Esophagus muscularis mucosa (tissue), 4 donors: ENCODE data around the gene CXCL16. TPM values are rescaled to one million over a fixed set of nuclear protein-coding genes. Genes with fewer than 3 reads are reported as not detected.
"Not testable (repeated sequence)": the region's sequence is repeated elsewhere in the genome, so short reads cannot be mapped to it uniquely, and the experiment has no call there.

Experiments
- DNase-seq: peaks from one replicate; pipeline ENCODE4 v3.0.0-alpha.2; 2017; ENCODE audit errors: extremely low spot score
- H3K27ac ChIP-seq, 4 donors: fragments of 200-600 bp; sonication (generic); replicated peaks in 1 of 4; 1 replicate in 3 of 4; 2 replicates in 1 of 4; pipeline ENCODE4 v1.5.1; 2016 to 2019; ENCODE audit warnings: mild to moderate bottlenecking in 1 of 4
- H3K27me3 ChIP-seq, 4 donors: fragments of 200-600 bp; sonication (generic); one replicate each; pipeline versions ENCODE4 v1.5.1 to v1.6.0; 2016 to 2019
- H3K36me3 ChIP-seq, 4 donors: fragments of 200-600 bp; sonication (generic); one replicate each; pipeline ENCODE4 v1.5.1; 2016 to 2019
- H3K4me1 ChIP-seq, 4 donors: fragments of 200-600 bp; sonication (generic); one replicate each; pipeline ENCODE4 v1.5.1; 2016 to 2019
- H3K4me3 ChIP-seq, 4 donors: fragments of 200-600 bp; sonication (generic); 1 replicate in 2 of 4; 2 replicates in 2 of 4; pipeline ENCODE4 v1.5.1; 2016 to 2019; ENCODE audit warnings: mild to moderate bottlenecking in 4 of 4, moderate library complexity in 1 of 4
- H3K9me3 ChIP-seq, 4 donors: fragments of 200-600 bp; sonication (generic); 1 replicate in 3 of 4; 2 replicates in 1 of 4; pipeline ENCODE4 v1.5.1; 2016 to 2019
- EP300 ChIP-seq: sonication (generic); formaldehyde crosslinking; IDR thresholded peaks from one replicate; pipeline ENCODE4 v1.6.1; 2017; ENCODE audit warnings: antibody characterized with exemption
- POLR2A ChIP-seq: fragments of 450-650 bp; IDR thresholded peaks from one replicate; pipeline ENCODE4 v1.6.1; 2017; ENCODE audit warnings: antibody characterized with exemption, moderate library complexity, mild to moderate bottlenecking, low read depth
- POLR2AphosphoS5 ChIP-seq, 2 donors: sonication (generic); formaldehyde crosslinking; IDR thresholded peaks; one replicate each; pipeline ENCODE4 v1.6.1; 2017; ENCODE audit warnings: antibody characterized with exemption in 2 of 2
- WGBS: methylation state at CpG from one replicate; pipeline ENCODE4 v1.1.5; 2018; 5-methylcytosine and 5-hydroxymethylcytosine counted together
- intact Hi-C: fragments of 100-400 bp; cut with DNase I; formaldehyde crosslinking; loops from one replicate; pipeline ENCODE4 v1.15.1; 2023
- total RNA-seq, 4 donors: library from RNA; depleted of rRNA; stranded (reverse); fragments of >200 nt; gene quantifications; one replicate each; pipeline versions ENCODE4 v1.1.0 to v1.2.1, GENCODE V29; 2016
- TF ChIP-seq, protein P1 (sequence below), 3 experiments: fragments of 200-600 bp in 2 of 3; fragments of 450-650 bp in 1 of 3; sonication (generic) in 2 of 3; IDR thresholded peaks; one replicate each; pipeline ENCODE4 v1.5.1; 2017 to 2019; ENCODE audit warnings: antibody characterized with exemption in 3 of 3, mild to moderate bottlenecking in 2 of 3, moderate library complexity in 1 of 3

CXCL16 gene
- total RNA-seq, 4 donors from 2014 or later, result 5.8 to 21.7 (median 9.4) TPM

GRCh38 chr17:4701116-4701515 is 38.6 kb downstream of the CXCL16 start:
- 43% methylated on average over 1 of the region's 1 CpG for WGBS
- intact Hi-C loops, result loop anchor here (10.0 kb wide), 1 partner anchor 184 kb away; no protein-coding TSS in a partner anchor
- Histone ChIP-seq H3K27me3 (no peaks in the 10 kb centered on the region), H3K4me3 (no peak overlapping the region), H3K36me3 (peaks cover 0 to 20% (median 10%) of the 10 kb centered on the region in 4 donors), H3K4me1 (peaks cover 0 to 33% (median 27%) of the 10 kb centered on the region in 4 donors), H3K9me3 (no peaks in the 10 kb centered on the region), H3K27ac (peak overlapping the region in 1 of 4 donors; percentile 20)
- DNase-seq, result no peak
- TF ChIP-seq EP300, result no peak
- TF ChIP-seq POLR2AphosphoS5 (IDR thresholded peaks at IDR 0.05), result no peak
- TF ChIP-seq POLR2A, result no peak
- TF ChIP-seq, protein P1, sequence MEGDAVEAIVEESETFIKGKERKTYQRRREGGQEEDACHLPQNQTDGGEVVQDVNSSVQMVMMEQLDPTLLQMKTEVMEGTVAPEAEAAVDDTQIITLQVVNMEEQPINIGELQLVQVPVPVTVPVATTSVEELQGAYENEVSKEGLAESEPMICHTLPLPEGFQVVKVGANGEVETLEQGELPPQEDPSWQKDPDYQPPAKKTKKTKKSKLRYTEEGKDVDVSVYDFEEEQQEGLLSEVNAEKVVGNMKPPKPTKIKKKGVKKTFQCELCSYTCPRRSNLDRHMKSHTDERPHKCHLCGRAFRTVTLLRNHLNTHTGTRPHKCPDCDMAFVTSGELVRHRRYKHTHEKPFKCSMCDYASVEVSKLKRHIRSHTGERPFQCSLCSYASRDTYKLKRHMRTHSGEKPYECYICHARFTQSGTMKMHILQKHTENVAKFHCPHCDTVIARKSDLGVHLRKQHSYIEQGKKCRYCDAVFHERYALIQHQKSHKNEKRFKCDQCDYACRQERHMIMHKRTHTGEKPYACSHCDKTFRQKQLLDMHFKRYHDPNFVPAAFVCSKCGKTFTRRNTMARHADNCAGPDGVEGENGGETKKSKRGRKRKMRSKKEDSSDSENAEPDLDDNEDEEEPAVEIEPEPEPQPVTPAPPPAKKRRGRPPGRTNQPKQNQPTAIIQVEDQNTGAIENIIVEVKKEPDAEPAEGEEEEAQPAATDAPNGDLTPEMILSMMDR (IDR thresholded peaks at IDR 0.05), result no peak

DNA sequence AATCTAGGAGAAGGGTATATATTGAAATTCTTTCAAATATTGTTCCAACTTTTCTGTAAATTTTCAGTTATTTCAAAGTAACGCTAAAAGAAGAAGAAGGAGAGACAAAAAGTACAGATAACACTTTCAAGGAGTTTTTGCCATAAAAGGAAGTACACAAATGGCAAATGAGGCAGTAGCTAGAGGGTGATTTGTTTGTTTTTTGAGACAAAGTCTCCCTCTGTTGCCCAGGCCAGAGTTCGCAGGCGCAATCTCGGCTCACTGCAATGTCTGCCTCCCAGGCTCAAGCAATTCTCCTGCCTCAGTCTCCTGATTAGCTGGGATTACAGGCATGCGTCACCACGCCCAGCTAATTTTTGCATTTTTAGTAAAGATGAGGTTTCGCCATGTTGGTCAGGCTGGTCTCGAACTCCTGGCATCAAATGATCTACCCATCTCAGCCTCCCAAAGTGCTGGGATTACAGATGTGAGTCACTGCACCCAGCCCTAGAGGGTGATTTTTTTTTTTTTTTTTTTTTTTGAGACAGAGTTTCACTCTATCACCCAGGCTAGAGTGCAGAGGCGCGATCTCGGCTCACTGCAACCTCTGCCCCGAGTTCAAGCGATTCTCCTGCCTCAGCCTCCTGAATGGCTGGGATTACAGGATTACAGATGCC is 40.2 kb downstream of the CXCL16 start:
- intact Hi-C loops, result loop anchor here (10.0 kb wide), 1 partner anchor 185 kb away; no protein-coding TSS in a partner anchor
- H3K36me3 ChIP-seq, result peaks cover 0 to 30% (median 19%) of the 10 kb centered on the region in 4 donors
- H3K4me1 ChIP-seq, result peaks cover 0 to 31% (median 26%) of the 10 kb centered on the region in 4 donors
- not testable (repeated sequence) for DNase-seq, H3K27me3 ChIP-seq, H3K4me3 ChIP-seq, H3K27ac ChIP-seq, H3K9me3 ChIP-seq
- 82% methylated on average over 13 of the region's 13 CpGs for WGBS

DNA sequence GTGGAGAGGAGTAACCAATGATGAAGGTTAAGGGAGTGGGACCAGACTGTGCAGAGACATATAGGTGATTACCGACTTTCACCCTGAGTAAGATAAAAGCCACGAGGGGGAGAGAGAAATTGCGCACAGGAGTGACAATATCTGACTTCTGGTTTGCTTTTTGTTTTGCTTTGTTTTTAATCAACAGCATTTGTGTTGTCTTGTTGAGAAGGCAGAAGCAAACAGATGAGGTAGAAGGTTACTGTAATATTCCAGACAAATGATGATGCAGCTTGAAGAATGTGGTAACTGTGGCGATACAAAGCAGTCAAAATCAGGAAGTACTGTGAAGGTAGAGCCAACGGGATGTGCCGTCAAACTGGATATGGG is 43.3 kb downstream of the CXCL16 start:
- 71% methylated on average over 6 of the region's 6 CpGs for WGBS
- H3K4me3 ChIP-seq, result no peak overlapping the region
- H3K27ac ChIP-seq, result no peak overlapping the region
- H3K9me3 ChIP-seq, result no peaks in the 10 kb centered on the region
- H3K36me3 ChIP-seq, result peaks cover 0 to 31% (median 20%) of the 10 kb centered on the region in 4 donors
- intact Hi-C loops, result no loop called here
- H3K27me3 ChIP-seq, result no peaks in the 10 kb centered on the region
- no peak for TF ChIP-seq EP300
- no peak for TF ChIP-seq POLR2AphosphoS5 (IDR thresholded peaks at IDR 0.05)
- TF ChIP-seq, protein P1 (IDR thresholded peaks at IDR 0.05), result no peak
- no peak for DNase-seq
- H3K4me1 ChIP-seq, result peaks cover 0 to 15% (median 12%) of the 10 kb centered on the region in 4 donors

- H3K4me1 ChIP-seq, result peaks cover 0 to 16% (median 15%) of the 10 kb centered on the region in 4 donors
- no peak for TF ChIP-seq EP300
- TF ChIP-seq POLR2AphosphoS5 (IDR thresholded peaks at IDR 0.05), result no peak
- TF ChIP-seq POLR2A, result no peak
- TF ChIP-seq, protein P1 (IDR thresholded peaks at IDR 0.05), result no peak
- 85% methylated on average over 9 of the region's 9 CpGs for whole genome bisulfite sequencing
- no peak overlapping the region for H3K4me3 ChIP-seq
- no peak for DNase-seq
- no peak overlapping the region for H3K27ac ChIP-seq
- H3K27me3 ChIP-seq, result no peaks in the 10 kb centered on the region
- H3K9me3 ChIP-seq, result no peaks in the 10 kb centered on the region
- H3K36me3 ChIP-seq, result peaks cover 9 to 49% (median 38%) of the 10 kb centered on the region in 4 donors
- intact Hi-C loops, result no loop called here
Measured at GRCh38 chr17:4693416-4693815, 46.3 kb downstream of the CXCL16 start.

DNA sequence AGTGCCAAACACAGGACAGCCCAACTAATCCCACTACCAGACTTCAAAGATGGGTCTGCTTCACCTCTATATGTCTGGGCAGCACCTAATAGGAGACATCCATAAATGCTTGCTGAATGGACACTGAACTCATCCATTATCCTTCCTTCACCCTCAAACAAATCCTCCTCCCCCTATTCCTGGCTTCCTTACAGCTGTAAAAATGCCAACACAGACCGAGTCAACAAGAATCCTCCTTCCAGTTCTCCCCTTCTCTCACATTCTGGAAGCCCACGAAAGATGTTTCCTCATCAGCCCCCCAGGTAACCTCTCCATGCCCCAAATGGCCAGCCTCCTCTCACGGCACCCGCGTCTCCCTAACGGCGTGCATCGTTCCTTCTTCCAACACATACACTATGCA is 48.0 kb downstream of the CXCL16 start:
- DNase-seq, result no peak
- intact Hi-C loops, result no loop called here
- peaks cover 0 to 16% (median 15%) of the 10 kb centered on the region in 4 donors for H3K4me1 ChIP-seq
- H3K27me3 ChIP-seq, result no peaks in the 10 kb centered on the region
- peak overlapping the region; percentile 20 to 62 (median 49) for H3K27ac ChIP-seq
- H3K9me3 ChIP-seq, result no peaks in the 10 kb centered on the region
- TF ChIP-seq POLR2AphosphoS5 (IDR thresholded peaks at IDR 0.05) (no peak), POLR2A (no peak), EP300 (no peak)
- TF ChIP-seq, protein P1 (IDR thresholded peaks at IDR 0.05), result no peak
- WGBS, result 64% methylated on average over 8 of the region's 8 CpGs
- H3K4me3 ChIP-seq, result peak overlapping the region in 1 of 4 donors; percentile 20
- peaks cover 9 to 43% (median 33%) of the 10 kb centered on the region in 4 donors for H3K36me3 ChIP-seq
